HG02571 (cell line): Measurements from ENCODE around the gene NIFK.
"Not testable (repeated sequence)": the region's sequence is repeated elsewhere in the genome, so short reads cannot be mapped to it uniquely, and the experiment has no call there.

ENCODE experiments used
- ATAC-seq: cut with Tn5 transposase; IDR thresholded peaks from one replicate; pipeline ENCODE4 v1.9.1; 2021; ENCODE audit warnings: mild to moderate bottlenecking, moderate library complexity; ENCODE audit not compliant: unreplicated experiment

NIFK gene

DNA sequence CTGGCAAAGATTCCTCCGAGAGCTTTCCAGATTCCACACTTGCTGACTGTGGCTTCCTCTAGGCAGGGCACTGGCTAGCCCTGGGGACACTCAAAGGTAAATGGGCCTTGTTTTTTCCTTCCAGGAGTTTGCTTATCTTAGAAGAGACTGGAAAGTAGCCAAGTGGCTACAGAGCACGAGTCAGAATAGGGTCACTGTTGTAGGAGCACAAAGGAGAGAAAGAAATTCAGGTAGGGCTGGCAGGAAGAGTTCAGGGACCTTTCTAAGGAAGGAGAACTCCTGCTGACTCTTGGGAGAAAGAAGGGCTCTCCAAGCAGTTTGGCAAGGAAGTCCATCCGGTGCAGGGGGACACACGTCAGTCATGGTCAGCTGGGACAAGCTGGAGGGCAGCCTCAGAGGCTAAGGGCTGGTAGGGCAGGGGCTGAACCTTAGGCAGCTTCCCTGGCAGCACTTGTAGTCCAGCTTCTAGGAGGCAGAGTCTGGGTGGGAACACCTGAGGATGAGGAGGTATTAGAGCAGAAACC, 39.5 kb downstream of the NIFK start:
- no peak for ATAC-seq

- ATAC-seq: no peak
Observed at GRCh38 chr2:121696410-121696930, 40.2 kb downstream of the NIFK start.

DNA sequence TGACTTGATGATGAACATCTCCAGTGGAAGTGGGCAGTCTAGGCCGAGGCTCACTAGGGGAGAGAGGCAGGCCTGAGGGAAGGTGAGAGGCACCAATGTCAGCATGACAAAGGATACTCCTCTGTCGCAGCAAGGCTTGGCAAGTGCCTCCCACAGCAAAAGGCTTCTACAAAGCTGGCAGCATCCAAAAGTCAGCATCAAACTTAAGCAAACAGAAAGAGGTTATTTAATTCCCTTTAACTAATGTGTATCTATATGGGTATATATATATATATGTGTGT, 41.6 kb downstream of the NIFK start:
- ATAC-seq: no peak

DNA sequence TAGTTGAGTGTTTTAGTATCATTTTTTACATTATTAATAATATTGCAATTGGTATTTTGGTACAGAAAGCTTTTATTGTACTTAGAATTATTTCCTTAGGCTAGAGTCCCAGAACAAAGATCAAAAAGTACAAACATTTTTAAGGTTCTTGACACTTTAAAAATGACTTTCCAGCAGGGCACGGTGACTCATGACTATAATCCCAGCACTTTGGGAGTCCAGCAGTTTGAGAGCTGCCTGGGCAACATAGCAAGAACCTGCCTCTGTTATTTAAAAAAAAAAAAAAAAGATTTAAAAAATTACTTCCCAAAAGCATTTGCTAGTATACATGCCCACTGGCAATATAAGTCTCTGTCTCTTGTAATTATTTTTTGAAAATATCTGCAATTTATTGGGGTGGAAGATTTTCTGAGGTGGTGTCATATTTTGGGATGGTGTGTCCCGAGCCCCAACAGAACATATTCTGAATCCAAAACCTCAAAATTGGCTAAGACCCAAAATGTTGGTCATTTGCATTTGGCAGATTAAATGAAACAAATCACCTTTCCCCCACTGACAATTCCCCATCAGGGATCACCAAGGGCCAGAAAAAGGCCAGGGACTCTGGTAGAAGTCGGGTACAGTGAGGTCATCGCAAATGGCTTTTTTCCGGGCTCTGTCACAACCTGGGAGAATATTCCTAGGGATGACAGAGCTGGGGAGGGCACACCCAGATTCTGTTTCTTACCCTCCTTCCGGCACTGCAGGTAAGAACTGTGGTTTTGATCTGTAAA, 42.1 kb downstream of the NIFK start:
- ATAC-seq: no peak

DNA sequence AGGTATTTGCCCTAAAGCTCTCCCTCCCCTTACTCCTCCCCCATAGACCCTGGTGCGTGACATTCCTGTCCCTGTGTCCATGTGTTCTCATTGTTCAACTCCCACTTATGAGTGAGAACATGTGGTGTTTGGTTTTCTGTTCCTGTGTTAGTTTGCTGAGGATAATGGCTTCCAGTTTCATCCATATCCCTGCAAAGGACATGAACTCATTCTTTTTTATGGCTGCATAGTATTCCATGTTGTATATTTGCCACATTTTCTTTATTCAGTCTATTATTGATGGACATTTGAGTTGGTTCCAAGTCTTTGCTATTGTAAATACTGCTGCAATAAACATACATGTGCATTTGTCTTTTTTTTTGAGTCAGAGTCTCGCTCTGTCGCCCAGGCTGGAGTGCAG, 46.1 kb downstream of the NIFK start:
- not testable (repeated sequence) for ATAC-seq

DNA sequence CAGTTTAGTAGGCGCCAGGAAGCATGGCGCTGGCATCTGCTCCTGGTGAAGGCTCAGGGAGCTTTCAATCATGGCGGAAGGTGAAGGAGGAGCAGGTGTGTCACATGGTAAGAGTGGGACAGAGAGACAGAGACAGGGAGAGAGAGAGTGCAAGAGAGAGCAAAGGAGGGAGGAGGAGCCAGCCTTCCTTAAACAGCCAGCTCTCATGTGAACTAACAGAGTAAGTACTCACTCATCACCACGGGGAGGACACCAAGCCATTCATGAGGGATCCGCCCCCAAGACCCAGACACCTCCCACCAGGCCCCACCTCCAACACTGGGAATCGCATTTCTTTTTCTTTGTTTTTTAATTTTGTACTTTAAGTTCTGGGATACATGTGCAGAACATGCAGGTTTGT, 46.6 kb downstream of the NIFK start:
- ATAC-seq: no peak

- no peak for ATAC-seq
Observed at GRCh38 chr2:121689356-121689755, 47.3 kb downstream of the NIFK start.

DNA sequence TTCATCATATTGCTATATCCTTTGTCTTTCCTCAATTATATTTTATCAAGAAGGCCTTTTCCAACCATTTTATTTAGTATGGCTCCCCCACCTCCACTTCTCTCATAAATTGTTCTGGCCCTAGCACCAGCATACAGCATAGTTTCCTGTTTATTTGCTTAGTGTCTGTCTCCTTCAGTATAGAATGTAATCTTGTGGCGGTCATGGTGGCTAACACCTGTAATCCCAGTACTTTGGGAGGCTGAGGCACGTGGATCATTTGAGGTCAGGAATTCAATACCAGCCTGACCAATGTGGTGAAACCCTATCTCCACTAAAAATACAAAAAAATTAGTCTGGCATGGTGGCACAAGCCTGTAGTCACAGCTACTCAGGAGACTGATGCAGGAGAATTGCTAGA, 47.9 kb downstream of the NIFK start:
- no peak for ATAC-seq

GRCh38 chr2:121686902-121687301, 49.8 kb downstream of the NIFK start:
- no peak for ATAC-seq

GRCh38 chr2:121686218-121686617, 50.5 kb downstream of the NIFK start:
- no peak for ATAC-seq

DNA sequence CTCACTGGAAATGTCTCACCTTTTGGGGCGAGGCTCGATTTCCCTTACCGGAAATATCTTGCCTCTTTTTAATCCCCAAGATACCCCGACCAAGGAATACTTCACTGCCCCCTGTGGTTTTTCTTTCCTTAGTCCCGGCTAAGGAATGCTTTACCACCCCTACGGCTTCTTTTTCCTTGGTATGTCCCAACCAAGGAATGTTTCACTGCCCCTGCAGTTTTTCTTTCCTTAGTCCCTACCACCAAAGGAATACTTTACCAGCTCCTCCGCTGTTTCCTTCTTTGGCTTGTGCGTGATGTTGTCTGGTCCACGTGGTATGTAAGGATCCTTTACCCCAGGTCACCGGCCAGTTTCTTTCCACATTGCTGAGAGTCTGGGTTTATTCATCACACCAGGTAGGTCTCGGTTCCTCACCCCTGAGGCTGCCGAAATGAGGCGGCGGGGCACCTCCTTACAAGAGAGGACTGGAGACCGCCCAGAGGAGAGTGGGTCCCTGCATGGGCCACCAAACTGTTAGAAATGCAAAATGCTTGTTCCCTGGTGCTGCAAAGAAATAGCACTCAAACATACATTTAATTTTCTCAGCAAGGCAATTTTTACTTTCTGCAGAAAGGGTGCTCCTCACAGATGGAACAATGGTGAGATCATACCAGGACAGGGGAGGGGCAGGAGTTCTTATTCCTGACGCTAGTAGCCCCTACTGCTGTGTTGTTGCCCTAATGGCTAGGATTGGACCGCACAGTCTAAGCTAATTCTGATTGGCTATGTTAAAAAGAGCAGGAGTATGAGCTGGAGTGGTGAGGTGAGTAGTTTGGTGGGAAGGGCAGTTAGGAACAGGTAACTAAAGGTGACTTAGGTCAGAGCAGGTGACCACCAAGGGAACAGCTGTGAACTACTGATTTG, 54.0 kb downstream of the NIFK start:
- no peak for ATAC-seq

DNA sequence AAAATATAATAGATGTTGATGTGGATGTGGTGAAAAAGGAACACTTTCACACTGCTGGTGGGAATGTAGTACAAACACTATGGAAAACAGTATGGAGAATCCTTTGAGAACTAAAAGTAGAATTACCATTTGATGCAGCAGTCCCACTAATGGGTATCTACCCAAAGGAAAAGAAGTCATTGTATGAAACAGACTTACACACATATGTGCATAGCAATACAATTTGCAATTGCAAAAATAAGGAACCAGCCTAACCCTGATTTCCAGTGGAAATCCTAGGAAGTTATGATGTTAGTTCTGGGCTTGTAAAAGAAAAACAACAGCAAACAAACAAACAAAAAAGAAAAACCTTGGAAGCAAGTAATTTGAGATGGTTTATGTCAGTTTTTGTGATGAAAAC, 58.8 kb downstream of the NIFK start:
- ATAC-seq: no peak
